Parietal lobe (tissue), 2 donors: ENCODE measurements around the gene RBAK. TPM values are rescaled to one million over a fixed set of nuclear protein-coding genes. Genes with fewer than 3 reads are reported as not detected.

Experiments
- small RNA-seq: library from RNA; depleted of rRNA; stranded (forward); fragments of <200 nt; gene quantifications from one replicate; pipeline ENCODE3, GENCODE V24; 2014; ENCODE audit warnings: low replicate concordance
- total RNA-seq: library from RNA; depleted of rRNA; stranded (reverse); fragments of >200 nt; gene quantifications from one replicate; pipeline ENCODE4 v1.2.3, GENCODE V29; 2014

RBAK gene
- total RNA-seq, result 18.5 TPM

DNA sequence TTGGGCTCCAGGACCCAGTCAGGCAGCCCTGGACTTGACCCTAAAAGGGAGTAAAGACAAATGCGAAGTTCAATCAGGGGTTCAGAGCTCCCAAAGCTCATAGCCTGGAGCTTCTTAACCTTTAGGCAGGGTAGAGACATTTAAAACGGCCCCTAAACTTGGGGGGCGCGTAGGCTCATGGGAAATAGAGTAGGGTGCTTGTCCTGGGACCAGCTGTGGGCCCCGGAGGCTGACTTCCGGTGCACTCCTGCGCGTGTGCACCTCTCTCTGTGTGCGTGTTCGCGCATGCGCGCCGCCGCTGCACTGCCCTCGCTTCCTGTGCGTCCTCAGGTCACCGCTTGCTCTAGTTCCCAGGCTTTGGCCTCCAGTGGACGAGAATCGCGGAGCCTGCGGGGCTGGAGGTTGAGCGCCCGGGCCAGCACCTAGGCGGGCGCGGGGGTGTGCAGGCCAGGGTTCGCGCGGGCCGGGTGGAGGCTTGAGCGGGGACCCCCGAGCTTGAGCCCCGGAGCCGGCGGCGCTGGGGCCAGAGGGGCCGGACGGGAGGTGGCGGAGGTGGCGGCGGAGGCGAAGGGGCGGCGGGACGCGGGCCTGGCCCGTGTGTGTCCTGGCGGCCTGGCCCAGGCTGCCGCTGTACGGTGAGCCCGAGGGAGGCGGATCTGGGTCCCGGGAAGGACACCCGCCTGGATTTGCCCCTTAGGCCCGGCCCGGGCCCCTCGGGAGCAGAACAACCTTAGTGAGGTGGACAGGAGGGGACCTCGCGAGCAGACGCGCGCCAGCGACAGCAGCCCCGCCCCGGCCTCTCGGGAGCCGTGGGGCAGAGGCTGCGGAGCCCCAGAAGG is at the start of gene RBAK:
Gene RBAK, plus strand, starts transcription at position 303 of the 839 bp plus-strand sequence. CDS start 2,217 bp downstream, outside the sequence.

Small RNA genes lying within 50 kb of the gene (small RNA-seq; reads per million reads assigned to genes)
- not detected for gene AC092032.1

Other genes starting within 250 kb of the RBAK start
- 3.8 TPM for gene PAPOLB, start 183.8 kb upstream of the RBAK start, total RNA-seq
- 6.3 TPM for gene RADIL, start 162.1 kb upstream of the RBAK start, total RNA-seq
- 2.2 TPM for gene MMD2, start 86.7 kb upstream of the RBAK start, total RNA-seq
- 46.3 TPM for gene WIPI2, start 144.4 kb downstream of the RBAK start, total RNA-seq
- 24.4 TPM for gene SLC29A4, start 237.1 kb downstream of the RBAK start, total RNA-seq